Ovary (tissue), 3 donors: ENCODE results near the gene GNA12.

Experiments used
- CTCF ChIP-seq, 3 donors: fragments of 450-650 bp in 2 of 3; fragments of 200-600 bp in 1 of 3; IDR thresholded peaks; one replicate each; pipeline versions ENCODE4 v1.5.1 to v1.8.0; 2016 to 2022; ENCODE audit warnings: antibody characterized with exemption in 3 of 3, mild to moderate bottlenecking in 1 of 3
- EP300 ChIP-seq: sonication (generic); formaldehyde crosslinking; IDR thresholded peaks from one replicate; pipeline ENCODE4 v1.6.1; 2017; ENCODE audit warnings: antibody characterized with exemption
- donor health status: DM: no; HTN: no; CAD: no.

- TF ChIP-seq CTCF (IDR thresholded peaks at IDR 0.05) (no peak), EP300 (no peak)
These were observed 126.5 kb downstream of the GNA12 start for GRCh38 chr7:2717293-2718261.
